ENCODE measurements around the gene TOX2.

The TOX2 gene

GRCh38 chr20:43941476-43942200 is 27.0 kb downstream of the TOX2 start:
- CTCF ChIA-PET, result no interaction called here
- POLR2A ChIA-PET, result interaction anchor here (1.6 kb wide), 1 partner anchor 14 kb away, joined by 3 read pairs; no protein-coding TSS in a partner anchor
- no peak for DNase-seq (ENCODE audit: extremely low spot score)
- no peak for TF ChIP-seq SP1 (IDR thresholded peaks at IDR 0.05)
- TF ChIP-seq PKNOX1 (IDR thresholded peaks at IDR 0.05), result no peak
- no peak for TF ChIP-seq TARDBP (IDR thresholded peaks at IDR 0.05)
- TF ChIP-seq BHLHE40 (IDR thresholded peaks at IDR 0.05; ENCODE audit: borderline replicate concordance), result no peak
- no peak for TF ChIP-seq L3MBTL2 (conservative IDR thresholded peaks at IDR 0.05)
- TF ChIP-seq LEF1 (IDR thresholded peaks at IDR 0.05; ENCODE audit: borderline replicate concordance), result no peak
- no peak for TF ChIP-seq ZNF384 (IDR thresholded peaks at IDR 0.05)
- no peak for TF ChIP-seq FOXM1 (IDR thresholded peaks at IDR 0.05; ENCODE audit: borderline replicate concordance)
- TF ChIP-seq ELF4 (IDR thresholded peaks at IDR 0.05), result no peak
- no peak for TF ChIP-seq FOXK2 (IDR thresholded peaks at IDR 0.05)
- TF ChIP-seq FOXA1 (IDR thresholded peaks at IDR 0.05), result no peak
- no peak for TF ChIP-seq SUZ12 (IDR thresholded peaks at IDR 0.05)

GRCh38 chr20:43942201-43942590 is 27.5 kb downstream of the TOX2 start:
- CTCF ChIA-PET, result no interaction called here

GRCh38 chr20:43942667-43943285 is 28.1 kb downstream of the TOX2 start:
- DNase-seq (ENCODE audit: extremely low spot score), result no peak
- TF ChIP-seq CTBP1 (IDR thresholded peaks at IDR 0.05; ENCODE audit: borderline replicate concordance) (no peak), HDGF (IDR thresholded peaks at IDR 0.05; ENCODE audit: borderline replicate concordance) (no peak), NFRKB (IDR thresholded peaks at IDR 0.05) (no peak), SP1 (IDR thresholded peaks at IDR 0.05) (no peak), ELF4 (IDR thresholded peaks at IDR 0.05) (no peak), FOXK2 (IDR thresholded peaks at IDR 0.05) (no peak), LEF1 (IDR thresholded peaks at IDR 0.05; ENCODE audit: borderline replicate concordance) (no peak), ARNT (IDR thresholded peaks at IDR 0.05) (no peak), ZNF384 (IDR thresholded peaks at IDR 0.05) (no peak), BHLHE40 (IDR thresholded peaks at IDR 0.05; ENCODE audit: borderline replicate concordance) (no peak), FOXA1 (IDR thresholded peaks at IDR 0.05) (no peak), SUZ12 (IDR thresholded peaks at IDR 0.05) (no peak), L3MBTL2 (conservative IDR thresholded peaks at IDR 0.05) (no peak), PKNOX1 (IDR thresholded peaks at IDR 0.05) (no peak), TARDBP (IDR thresholded peaks at IDR 0.05) (no peak)
- POLR2A ChIA-PET, result no interaction called here
- CTCF ChIA-PET, result no interaction called here

More at GRCh38 chr20:43942201-43942590, 27.5 kb downstream of the TOX2 start:
- POLR2A ChIA-PET, result no interaction called here
- no peak for DNase-seq (ENCODE audit: extremely low spot score)
- no peak for TF ChIP-seq CTBP1 (IDR thresholded peaks at IDR 0.05; ENCODE audit: borderline replicate concordance)
- no peak for TF ChIP-seq FOXM1 (IDR thresholded peaks at IDR 0.05; ENCODE audit: borderline replicate concordance)
- TF ChIP-seq SUZ12 (IDR thresholded peaks at IDR 0.05), result no peak
- TF ChIP-seq LEF1 (IDR thresholded peaks at IDR 0.05; ENCODE audit: borderline replicate concordance), result no peak
- no peak for TF ChIP-seq HDGF (IDR thresholded peaks at IDR 0.05; ENCODE audit: borderline replicate concordance)
- TF ChIP-seq FOXK2 (IDR thresholded peaks at IDR 0.05), result no peak
- no peak for TF ChIP-seq BHLHE40 (IDR thresholded peaks at IDR 0.05; ENCODE audit: borderline replicate concordance)
- TF ChIP-seq ZNF384 (IDR thresholded peaks at IDR 0.05), result no peak
- TF ChIP-seq TARDBP (IDR thresholded peaks at IDR 0.05), result no peak
- TF ChIP-seq PKNOX1 (IDR thresholded peaks at IDR 0.05), result no peak
- TF ChIP-seq ARNT (IDR thresholded peaks at IDR 0.05), result no peak
- TF ChIP-seq L3MBTL2 (conservative IDR thresholded peaks at IDR 0.05), result no peak
- TF ChIP-seq FOXA1 (IDR thresholded peaks at IDR 0.05), result no peak

- DNase-seq (ENCODE audit: extremely low spot score), result no peak
- TF ChIP-seq FOXK2 (IDR thresholded peaks at IDR 0.05) (no peak), LEF1 (IDR thresholded peaks at IDR 0.05; ENCODE audit: borderline replicate concordance) (no peak), FOXM1 (IDR thresholded peaks at IDR 0.05; ENCODE audit: borderline replicate concordance) (no peak), BHLHE40 (IDR thresholded peaks at IDR 0.05; ENCODE audit: borderline replicate concordance) (no peak), FOXA1 (IDR thresholded peaks at IDR 0.05) (no peak), L3MBTL2 (conservative IDR thresholded peaks at IDR 0.05) (no peak), HDGF (IDR thresholded peaks at IDR 0.05; ENCODE audit: borderline replicate concordance) (no peak), TARDBP (IDR thresholded peaks at IDR 0.05) (no peak)
- CTCF ChIA-PET, result no interaction called here
- POLR2A ChIA-PET, result no interaction called here
Measured at GRCh38 chr20:43943725-43944124, 29.1 kb downstream of the TOX2 start.

- CTCF ChIA-PET, result no interaction called here
- TF ChIP-seq FOXK2 (IDR thresholded peaks at IDR 0.05) (no peak), PKNOX1 (IDR thresholded peaks at IDR 0.05) (no peak), LEF1 (IDR thresholded peaks at IDR 0.05; ENCODE audit: borderline replicate concordance) (no peak), HDGF (IDR thresholded peaks at IDR 0.05; ENCODE audit: borderline replicate concordance) (no peak)
- DNase-seq (ENCODE audit: extremely low spot score), result no peak
- POLR2A ChIA-PET, result no interaction called here
Measured at GRCh38 chr20:43944653-43945235, 30.1 kb downstream of the TOX2 start.
